HG02852 (cell line): Measurements from ENCODE around the gene SMC3.
"Not testable (repeated sequence)": the region's sequence is repeated elsewhere in the genome, so short reads cannot be mapped to it uniquely, and the experiment has no call there.

ENCODE experiments used
- ATAC-seq: cut with Tn5 transposase; IDR thresholded peaks from one replicate; pipeline ENCODE4 v1.9.1; 2021; ENCODE audit warnings: mild to moderate bottlenecking, moderate library complexity; ENCODE audit not compliant: unreplicated experiment

SMC3 gene

DNA sequence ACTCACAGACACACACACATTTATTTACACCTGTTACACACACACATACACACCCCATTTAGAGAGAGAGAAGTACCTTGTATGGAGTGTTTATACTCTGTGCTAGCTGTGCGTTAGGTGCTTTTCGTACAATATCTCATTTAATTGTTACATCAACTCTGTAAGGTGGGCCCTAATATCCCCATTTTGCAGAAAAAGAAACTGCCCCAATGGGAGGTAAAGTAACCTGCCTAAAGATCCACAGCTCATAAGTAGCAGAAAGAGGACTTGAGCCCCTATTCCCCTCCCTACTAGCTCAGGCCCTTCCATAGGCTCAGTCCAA, 52.9 kb downstream of the SMC3 start:
- no peak for ATAC-seq

DNA sequence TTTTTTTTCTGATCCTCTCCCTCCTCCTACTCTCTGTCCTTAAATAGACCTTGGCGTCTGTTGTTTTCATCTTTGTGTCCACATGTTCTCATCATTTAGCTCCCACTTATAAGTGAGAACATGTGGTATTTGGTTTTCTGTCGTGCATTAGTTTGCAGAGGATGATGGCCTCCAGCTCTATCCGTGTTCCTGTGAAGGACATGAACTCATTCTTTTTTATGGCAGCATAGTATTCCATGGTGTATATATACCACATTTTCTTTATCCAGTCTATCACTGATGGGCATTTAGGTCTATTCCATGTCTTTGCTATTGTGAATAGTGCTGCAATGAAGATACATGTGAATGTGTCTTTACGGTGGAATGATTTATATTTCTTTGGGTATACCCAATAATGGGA, 55.8 kb downstream of the SMC3 start:
- ATAC-seq: not testable (repeated sequence)

GRCh38 chr10:110625356-110625894, 57.9 kb downstream of the SMC3 start:
- ATAC-seq: no peak

- no peak for ATAC-seq
Measured at GRCh38 chr10:110625951-110626855, 58.7 kb downstream of the SMC3 start.

- no peak for ATAC-seq
Measured at GRCh38 chr10:110628161-110628560, 60.7 kb downstream of the SMC3 start.

DNA sequence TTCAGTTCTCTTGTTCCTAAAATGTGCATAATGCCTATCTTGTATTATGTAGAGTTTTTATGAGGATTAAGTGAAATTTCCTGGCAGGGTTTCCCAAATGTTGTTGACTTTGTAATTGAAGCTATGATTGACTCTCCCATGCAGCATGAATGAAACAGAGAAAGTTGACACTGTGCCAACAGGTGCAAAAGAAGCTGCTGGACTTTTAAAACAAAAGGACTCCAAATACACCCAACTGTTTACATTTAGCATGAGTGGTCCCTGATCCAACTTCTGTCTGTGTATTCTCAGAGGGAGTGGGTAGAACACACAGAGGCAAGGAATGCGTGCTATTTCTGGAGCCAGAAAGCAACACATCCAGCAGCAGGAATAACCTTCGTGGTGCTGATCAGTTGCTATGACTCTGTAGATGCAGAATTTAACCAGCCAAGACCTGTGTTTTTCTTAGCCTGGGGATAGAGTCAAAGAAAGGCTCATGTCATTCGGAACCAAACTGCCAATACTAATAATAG, 62.2 kb downstream of the SMC3 start:
- ATAC-seq: no peak

GRCh38 chr10:110631934-110632333, 64.4 kb downstream of the SMC3 start:
- no peak for ATAC-seq

DNA sequence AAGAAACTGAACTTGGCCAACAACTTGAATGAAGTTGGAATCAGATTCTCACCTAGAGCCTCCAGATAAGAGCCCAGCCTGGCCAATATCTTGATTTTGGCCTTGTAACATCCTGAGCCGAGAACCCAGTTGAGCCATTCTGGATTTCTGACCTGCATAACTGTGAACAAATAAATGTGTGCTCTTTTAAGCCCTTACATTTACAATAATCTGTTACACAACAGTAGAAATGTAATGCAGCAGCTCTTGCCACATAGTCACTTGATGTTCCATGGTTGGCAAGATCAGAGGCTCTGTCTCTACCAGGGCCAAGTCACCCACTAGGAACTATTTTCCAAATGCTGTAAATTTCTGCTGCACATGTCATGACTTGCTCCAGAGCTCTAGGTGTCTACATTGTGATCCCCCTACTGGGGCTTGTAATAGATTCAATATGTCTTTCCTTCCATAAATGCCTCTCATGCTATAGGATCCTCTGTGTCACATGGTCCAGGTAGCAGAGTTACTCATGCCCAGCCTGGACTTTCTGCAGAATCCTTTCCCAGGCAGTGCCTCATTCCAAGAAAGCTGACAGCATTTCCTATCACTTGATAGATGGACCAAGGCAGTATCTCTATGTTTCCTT, 65.2 kb downstream of the SMC3 start:
- ATAC-seq: no peak

- ATAC-seq: no peak
Measured at GRCh38 chr10:110634527-110635209, 67.2 kb downstream of the SMC3 start.

GRCh38 chr10:110636572-110636931, 69.1 kb downstream of the SMC3 start:
- no peak for ATAC-seq

DNA sequence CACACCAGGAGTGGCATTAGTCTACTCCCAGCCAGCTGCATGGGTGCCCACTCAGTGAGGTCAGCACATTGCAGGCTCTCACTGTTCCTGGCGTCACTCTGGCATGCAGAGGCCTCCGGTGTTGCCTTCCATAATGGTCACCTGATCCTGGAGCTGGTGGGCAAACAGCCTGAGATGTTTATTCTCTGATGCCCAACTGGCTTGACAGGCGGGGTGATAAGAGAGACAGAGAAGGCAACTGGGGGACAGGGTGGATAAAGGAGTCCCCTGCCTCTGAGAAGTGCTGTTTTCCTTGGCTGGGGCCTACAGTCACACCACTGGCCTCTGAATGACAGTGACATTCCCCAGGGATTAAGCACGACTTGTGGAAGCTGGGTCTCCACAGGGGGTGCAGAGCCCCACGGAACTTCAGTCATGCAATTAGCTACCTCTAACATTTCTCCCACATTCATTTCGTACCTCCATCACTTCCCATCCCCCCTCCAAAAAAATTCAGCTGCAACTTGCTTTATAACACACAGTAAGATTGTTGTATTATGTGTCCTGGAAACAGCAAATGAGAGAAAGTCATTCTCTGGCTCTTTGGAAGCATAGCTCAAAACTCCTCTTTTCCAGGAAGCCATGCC, 69.5 kb downstream of the SMC3 start:
- ATAC-seq: no peak

DNA sequence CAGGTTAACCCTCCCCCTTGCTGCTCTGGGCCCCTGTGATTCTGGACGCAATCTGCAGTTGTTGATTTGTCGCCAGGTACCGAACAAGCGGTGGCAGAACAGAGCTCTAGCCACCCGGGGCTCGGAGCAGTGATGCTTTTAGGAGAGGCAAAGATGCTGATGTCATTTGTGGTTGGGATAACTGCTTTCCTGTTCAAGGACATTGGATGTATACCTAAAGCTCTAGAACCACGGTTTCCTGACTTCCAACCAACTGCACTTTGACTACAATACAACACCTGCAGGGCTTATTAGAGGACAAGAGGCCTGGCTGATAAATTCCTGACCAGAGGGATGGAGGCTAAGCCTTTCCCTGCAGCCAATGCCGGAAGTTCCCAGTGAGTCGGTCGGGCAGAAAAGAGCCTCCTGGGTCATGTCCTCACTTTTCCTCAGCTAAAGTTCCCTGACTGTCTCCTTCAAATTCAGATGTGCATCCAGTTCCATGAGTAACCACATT, 70.1 kb downstream of the SMC3 start:
- ATAC-seq: no peak

GRCh38 chr10:110638319-110638718, 70.8 kb downstream of the SMC3 start:
- no peak for ATAC-seq

DNA sequence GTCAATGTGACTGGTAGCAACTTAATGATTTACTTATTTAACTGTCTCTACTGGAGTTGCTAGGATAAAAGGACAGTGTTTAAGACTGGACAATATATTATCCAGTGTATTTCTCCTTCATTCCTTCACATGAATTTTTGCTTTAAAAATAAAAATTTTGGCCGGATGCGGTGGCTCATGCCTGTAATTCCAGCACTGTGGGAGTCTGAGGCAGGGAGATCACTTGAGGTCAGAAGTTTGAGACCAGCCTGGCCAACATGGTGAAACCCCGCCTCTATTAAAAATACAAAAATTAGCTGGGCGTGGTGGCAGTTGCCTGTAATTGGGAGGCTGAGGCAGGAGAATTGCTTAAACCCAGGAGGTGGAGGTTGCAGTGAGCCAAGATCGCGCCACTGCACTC, 71.6 kb downstream of the SMC3 start:
- not testable (repeated sequence) for ATAC-seq

- not testable (repeated sequence) for ATAC-seq
Measured at GRCh38 chr10:110639858-110640257, 72.4 kb downstream of the SMC3 start.

GRCh38 chr10:110641256-110641655, 73.8 kb downstream of the SMC3 start:
- no peak for ATAC-seq

DNA sequence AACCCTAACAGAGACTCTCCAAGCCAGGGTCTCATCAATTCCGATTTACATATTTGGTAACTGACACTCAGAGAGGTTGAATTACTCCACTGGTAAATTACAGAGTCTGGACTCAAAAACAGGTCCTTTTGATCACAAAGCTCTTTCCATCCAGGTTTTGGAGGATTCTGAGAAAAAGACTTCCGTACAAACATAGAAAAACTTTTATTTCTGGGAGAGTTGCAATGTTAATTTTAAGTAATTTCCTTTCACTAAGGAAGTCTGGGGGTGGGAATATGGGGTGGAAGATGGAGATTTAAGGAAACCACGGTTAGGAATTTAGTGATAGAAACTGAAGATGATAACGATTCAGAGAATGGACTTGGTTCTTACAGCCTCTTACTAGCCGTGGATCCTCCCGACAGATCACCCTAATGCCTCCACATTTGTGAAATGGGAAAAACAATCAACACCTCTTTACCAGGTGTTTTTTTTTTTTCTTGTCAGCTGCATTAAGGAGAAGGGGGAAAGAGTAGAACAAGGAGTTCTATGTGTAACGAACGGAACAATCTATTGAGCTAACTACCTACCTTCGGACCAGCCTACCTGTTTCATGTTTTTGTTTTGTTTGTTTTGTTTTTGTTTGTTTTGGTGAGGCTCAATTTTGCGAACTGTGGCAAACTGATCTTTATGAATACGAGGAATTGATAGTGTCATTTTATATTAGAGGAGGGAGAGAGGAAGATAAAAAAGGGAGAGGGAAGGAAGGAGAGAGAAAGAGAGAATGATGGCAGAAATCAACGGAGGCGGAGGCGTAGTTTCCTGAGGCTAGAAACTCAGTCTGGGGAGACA, 74.9 kb downstream of the SMC3 start:
- ATAC-seq: no peak

- ATAC-seq: no peak
Measured at GRCh38 chr10:110643035-110643652, 75.6 kb downstream of the SMC3 start.
